NCI-H2029 (cell line): ENCODE measurements around the gene AHCYL2.
"Not testable (repeated sequence)": the region's sequence is repeated elsewhere in the genome, so short reads cannot be mapped to it uniquely, and the experiment has no call there.

Experiments
- DNase-seq: peaks from one replicate; lab custom pipeline; 2025; lab: John Stamatoyannopoulos, UW

AHCYL2 gene

GRCh38 chr7:129453510-129454248, 228.8 kb downstream of the AHCYL2 start:
- DNase-seq = no peak

GRCh38 chr7:129454249-129454551, 229.4 kb downstream of the AHCYL2 start:
- no peak for DNase-seq

GRCh38 chr7:129456421-129456820, 231.6 kb downstream of the AHCYL2 start:
- DNase-seq = no peak

- DNase-seq = no peak
Measured at GRCh38 chr7:129457101-129457500, 232.3 kb downstream of the AHCYL2 start.

- no peak for DNase-seq
Measured at GRCh38 chr7:129458171-129458570, 233.3 kb downstream of the AHCYL2 start.

GRCh38 chr7:129461809-129462208, 237.0 kb downstream of the AHCYL2 start:
- DNase-seq = no peak

GRCh38 chr7:129462420-129462819, 237.6 kb downstream of the AHCYL2 start:
- DNase-seq = no peak

DNA sequence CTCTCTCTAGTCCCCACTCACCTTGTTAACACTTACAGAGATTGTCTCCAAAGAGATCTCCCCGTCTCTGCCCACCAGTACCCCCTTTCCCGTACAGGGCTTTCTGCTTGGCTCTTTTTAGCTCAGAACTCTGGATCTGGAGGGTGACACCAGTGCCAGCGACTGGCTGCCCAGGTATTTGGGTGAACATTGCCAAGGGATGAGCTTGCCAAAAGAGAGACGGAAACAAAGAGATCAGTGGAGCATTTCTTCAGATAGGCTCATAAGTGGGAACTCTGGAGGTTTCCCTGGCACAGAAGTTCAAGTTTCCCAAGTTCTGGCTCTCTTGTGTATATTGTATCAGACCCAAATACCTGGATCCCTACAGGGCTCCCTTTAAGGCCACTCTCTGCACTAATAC, 239.4 kb downstream of the AHCYL2 start:
- no peak for DNase-seq

DNA sequence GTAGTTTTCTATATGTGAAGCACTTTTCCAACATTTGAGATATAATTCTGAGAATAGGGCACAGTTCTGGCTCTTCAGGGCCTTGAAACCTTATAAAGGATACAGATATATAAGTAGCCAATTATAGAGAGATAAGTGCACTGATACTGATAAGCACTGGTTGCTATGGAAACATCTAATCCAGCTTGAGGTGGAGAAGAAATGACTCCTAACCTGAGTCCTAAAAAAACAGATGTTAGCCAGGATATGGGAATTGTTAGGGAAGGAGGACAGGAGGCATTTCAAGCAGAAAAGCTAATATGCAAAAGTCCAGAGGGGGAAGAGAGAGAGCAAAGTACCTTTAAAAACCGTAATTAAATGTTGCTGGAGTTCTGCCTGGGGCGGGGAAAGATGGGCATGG, 240.2 kb downstream of the AHCYL2 start:
- no peak for DNase-seq

- no peak for DNase-seq
Measured at GRCh38 chr7:129466796-129467195, 242.0 kb downstream of the AHCYL2 start.

DNA sequence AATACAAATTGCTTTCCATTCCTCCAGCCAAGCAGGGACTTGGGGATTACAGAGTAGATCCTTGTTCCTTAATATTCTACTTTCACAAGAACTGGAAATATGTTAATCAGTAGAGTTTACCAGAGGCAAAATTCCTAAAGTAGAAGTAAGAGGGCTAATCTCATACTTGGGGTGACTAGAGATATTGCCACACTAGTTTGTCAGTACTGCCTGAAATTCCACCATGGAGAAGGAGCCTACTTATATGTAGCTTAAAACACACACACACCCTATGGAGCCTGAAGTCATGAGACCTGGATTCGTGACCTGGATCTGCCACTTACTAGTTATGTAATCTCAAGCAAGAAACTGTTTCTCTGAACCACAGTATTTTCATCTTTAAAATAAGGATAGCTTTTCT, 243.3 kb downstream of the AHCYL2 start:
- no peak for DNase-seq

GRCh38 chr7:129468547-129468946, 243.7 kb downstream of the AHCYL2 start:
- DNase-seq = no peak

DNA sequence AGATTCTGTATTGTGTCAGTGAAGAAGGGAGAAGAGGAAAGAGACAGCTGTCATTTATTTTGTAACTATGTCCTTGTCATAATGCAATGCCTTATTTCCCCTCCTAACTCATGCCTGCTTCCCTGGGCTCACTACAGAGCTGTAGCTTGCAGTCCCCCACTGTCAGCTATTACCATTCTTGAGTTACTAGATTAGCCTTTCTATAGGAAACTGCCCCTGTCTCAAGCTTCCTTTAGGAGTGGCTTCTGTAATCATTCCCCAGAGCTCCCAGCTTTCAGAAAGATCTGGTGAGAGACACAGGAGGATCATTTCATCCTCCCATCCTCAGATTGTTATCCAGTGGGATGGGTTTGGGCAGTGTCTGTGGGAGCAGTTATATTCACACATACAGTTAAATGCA, 245.1 kb downstream of the AHCYL2 start:
- no peak for DNase-seq

DNA sequence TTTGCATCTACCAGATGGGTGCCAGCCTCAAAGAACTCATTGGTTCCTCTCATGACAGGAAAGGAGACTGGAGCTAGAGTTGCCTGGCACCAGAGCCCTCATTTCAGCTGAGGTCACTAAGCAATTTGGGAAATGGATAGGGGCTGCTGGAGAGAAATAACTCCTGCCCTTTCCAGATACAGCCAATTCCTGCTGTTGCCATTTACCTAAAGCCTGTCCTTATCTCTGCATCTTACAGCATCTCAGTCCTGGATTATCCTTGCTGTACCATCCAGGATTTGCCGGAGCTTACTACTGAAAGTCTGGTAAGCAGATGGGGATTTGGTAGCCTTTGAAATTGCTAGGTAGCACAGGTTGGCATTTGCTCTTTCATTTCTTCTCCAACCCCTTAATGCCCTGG, 245.6 kb downstream of the AHCYL2 start:
- DNase-seq = no peak

GRCh38 chr7:129471402-129471827, 246.6 kb downstream of the AHCYL2 start:
- no peak for DNase-seq

DNA sequence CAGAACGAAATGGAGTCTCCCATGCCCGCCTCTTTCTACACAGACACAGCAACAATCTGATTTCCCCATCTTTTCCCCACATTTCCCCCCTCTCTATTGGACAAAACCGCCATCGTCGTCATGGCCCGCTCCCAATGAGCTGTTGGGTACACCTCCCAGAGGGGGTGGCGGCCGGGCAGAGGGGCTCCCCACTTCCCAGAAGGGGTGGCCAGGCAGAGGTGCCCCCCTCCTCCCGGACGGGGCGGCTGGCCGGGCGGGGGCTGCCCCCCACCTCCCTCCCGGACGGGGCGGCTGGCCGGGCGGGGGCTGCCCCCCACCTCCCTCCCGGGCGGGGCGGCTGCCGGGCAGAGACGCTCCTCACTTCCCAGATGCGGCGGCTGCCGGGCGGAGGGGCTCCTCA, 251.1 kb downstream of the AHCYL2 start:
- DNase-seq = not testable (repeated sequence)

GRCh38 chr7:129476398-129476797, 251.6 kb downstream of the AHCYL2 start:
- not testable (repeated sequence) for DNase-seq
